ENCODE data around the gene GNG3.
"Not testable (repeated sequence)": the region's sequence is repeated elsewhere in the genome, so short reads cannot be mapped to it uniquely, and the experiment has no call there.

Gene GNG3

GRCh38 chr11:62687508-62688396, 19.7 kb upstream of the GNG3 start:
- DNase-seq (ENCODE audit: low read depth, low spot score): no peak
- no peak overlapping the region for H3K27ac ChIP-seq

GRCh38 chr11:62688491-62688890, 19.0 kb upstream of the GNG3 start:
- no peak overlapping the region for H3K27ac ChIP-seq
- DNase-seq (ENCODE audit: low read depth, low spot score): no peak

- no peak within 1 kb of the TSS for H3K27ac ChIP-seq
- DNase-seq (ENCODE audit: low read depth, low spot score): no peak
Observed at GRCh38 chr11:62689421-62690183, 17.9 kb upstream of the GNG3 start, which contains the start of gene LRRN4CL. Gene LRRN4CL, minus strand, starts transcription at chr11:62689530. Its CDS starts 1,022 bp downstream, at chr11:62688508.

- H3K27ac ChIP-seq; DNase-seq (ENCODE audit: low read depth, low spot score): not testable (repeated sequence)
Observed at GRCh38 chr11:62693624-62694023, 13.9 kb upstream of the GNG3 start.

- no peak overlapping the region for H3K27ac ChIP-seq
- no peak for DNase-seq (ENCODE audit: low read depth, low spot score)
Observed at GRCh38 chr11:62694455-62695167, 12.9 kb upstream of the GNG3 start.

- H3K27ac ChIP-seq: no peak overlapping the region
- no peak for DNase-seq (ENCODE audit: low read depth, low spot score)
Observed at GRCh38 chr11:62702246-62702645, 5.2 kb upstream of the GNG3 start.

GRCh38 chr11:62703921-62704320, 3.6 kb upstream of the GNG3 start:
- not testable (repeated sequence) for H3K27ac ChIP-seq; DNase-seq (ENCODE audit: low read depth, low spot score)

- H3K27ac ChIP-seq: peak overlapping the region; percentile 57
- no peak for DNase-seq (ENCODE audit: low read depth, low spot score)
Observed at GRCh38 chr11:62705413-62705812, 2.1 kb upstream of the GNG3 start.

GRCh38 chr11:62705880-62706849, 1.3 kb upstream of the GNG3 start:
- peak overlapping the region; percentile 57 for H3K27ac ChIP-seq
- no peak for DNase-seq (ENCODE audit: low read depth, low spot score)

- DNase-seq (ENCODE audit: low read depth, low spot score): no peak
- no peak overlapping the region for H3K27ac ChIP-seq
Observed at GRCh38 chr11:62706850-62707247, 627 bp upstream of the GNG3 start.

GRCh38 chr11:62708392-62708791, 916 bp downstream of the GNG3 start:
- peak overlapping the region; percentile 89 for H3K27ac ChIP-seq
- no peak for DNase-seq (ENCODE audit: low read depth, low spot score)

- peak overlapping the region; percentile 89 for H3K27ac ChIP-seq
- DNase-seq (ENCODE audit: low read depth, low spot score): no peak
Observed at GRCh38 chr11:62708793-62709192, 1.3 kb downstream of the GNG3 start.

GRCh38 chr11:62709247-62710000, 1.9 kb downstream of the GNG3 start:
- no peak for DNase-seq (ENCODE audit: low read depth, low spot score)
- H3K27ac ChIP-seq: peak overlapping the region; percentile 89

GRCh38 chr11:62710001-62710345, 2.5 kb downstream of the GNG3 start:
- no peak for DNase-seq (ENCODE audit: low read depth, low spot score)

GRCh38 chr11:62712276-62712812, 4.9 kb downstream of the GNG3 start:
- no peak overlapping the region for H3K27ac ChIP-seq
- DNase-seq (ENCODE audit: low read depth, low spot score): no peak

More at GRCh38 chr11:62710001-62710345, 2.5 kb downstream of the GNG3 start:
- peak overlapping the region; percentile 89 for H3K27ac ChIP-seq

- H3K27ac ChIP-seq: peak overlapping the region; percentile 17
- DNase-seq (ENCODE audit: low read depth, low spot score): no peak
Observed at GRCh38 chr11:62712861-62713260, 5.4 kb downstream of the GNG3 start.

- H3K27ac ChIP-seq: peak overlapping the region; percentile 17
- no peak for DNase-seq (ENCODE audit: low read depth, low spot score)
Observed at GRCh38 chr11:62713343-62713742, 5.9 kb downstream of the GNG3 start.

All from epithelial cell of prostate (primary cell).